OCI-LY7 (cell line): ENCODE data around the gene TNFRSF25.

Experiments used
- CTCF ChIP-seq: fragments of 200-600 bp; sonication (generic); conservative IDR thresholded peaks from 2 replicates; pipeline ENCODE4 v1.5.1; 2014; ENCODE audit warnings: mild to moderate bottlenecking, antibody characterized with exemption, low read length, moderate library complexity, mixed read lengths
- EZH2phosphoT487 ChIP-seq: fragments of 200-600 bp; sonication (generic); IDR thresholded peaks from 2 replicates; pipeline ENCODE4 v1.6.1; 2018; ENCODE audit warnings: low read depth, borderline replicate concordance, mild to moderate bottlenecking, mixed run types, antibody characterized with exemption, low read length, moderate library complexity, mixed read lengths

GRCh38 chr1:6513320-6513801 is 47.4 kb upstream of the TNFRSF25 start:
- TF ChIP-seq CTCF, result no peak
- TF ChIP-seq EZH2phosphoT487, result no peak
